WTC11 (cell line): ENCODE measurements around the gene CLIC6.

ENCODE experiments used
- CREB1 ChIP-seq: sonication (generic); formaldehyde crosslinking; IDR thresholded peaks from 2 replicates; pipeline ENCODE4 v1.8.0; 2023; ENCODE audit warnings: mild to moderate bottlenecking, missing genetic modification reagents
- SMAD4 ChIP-seq: sonication (generic); formaldehyde crosslinking; IDR thresholded peaks from 2 replicates; pipeline ENCODE4 v1.8.0; 2022; ENCODE audit warnings: mild to moderate bottlenecking, missing genetic modification reagents
- ZBTB21 ChIP-seq: sonication (generic); formaldehyde crosslinking; IDR thresholded peaks from 2 replicates; pipeline ENCODE4 v1.8.1; 2023; ENCODE audit warnings: mild to moderate bottlenecking, missing genetic modification reagents, borderline replicate concordance
- TF ChIP-seq, protein P1 (sequence below): fragments of 200-600 bp; IDR thresholded peaks from 2 replicates; pipeline ENCODE4 v1.8.0; 2022; ENCODE audit warnings: antibody characterized with exemption
- TF ChIP-seq, protein P2 (sequence below): sonication (generic); formaldehyde crosslinking; IDR thresholded peaks from 2 replicates; pipeline ENCODE4 v1.8.0; 2023; ENCODE audit warnings: mild to moderate bottlenecking, missing genetic modification reagents

DNA sequence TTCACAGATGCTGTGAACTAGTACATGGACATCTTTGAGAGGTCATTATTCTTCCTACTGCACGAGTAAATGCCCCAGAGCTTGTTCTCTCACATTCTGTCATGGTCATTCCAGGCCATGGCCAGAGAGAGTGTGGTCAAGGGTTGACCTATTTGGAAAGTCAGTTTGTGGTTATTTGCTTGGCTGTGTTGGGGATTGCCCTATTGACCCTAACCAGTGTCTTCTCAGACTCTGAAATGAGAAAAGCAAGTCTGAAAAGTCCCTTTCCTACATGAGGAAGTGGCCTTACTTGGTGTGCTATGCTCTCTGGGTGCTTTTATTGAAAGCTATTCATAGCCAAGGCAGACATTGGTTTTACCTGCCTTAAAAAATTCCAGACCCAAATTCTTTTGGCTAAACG lies 26.6 kb downstream of the CLIC6 start:
- TF ChIP-seq, protein P1, sequence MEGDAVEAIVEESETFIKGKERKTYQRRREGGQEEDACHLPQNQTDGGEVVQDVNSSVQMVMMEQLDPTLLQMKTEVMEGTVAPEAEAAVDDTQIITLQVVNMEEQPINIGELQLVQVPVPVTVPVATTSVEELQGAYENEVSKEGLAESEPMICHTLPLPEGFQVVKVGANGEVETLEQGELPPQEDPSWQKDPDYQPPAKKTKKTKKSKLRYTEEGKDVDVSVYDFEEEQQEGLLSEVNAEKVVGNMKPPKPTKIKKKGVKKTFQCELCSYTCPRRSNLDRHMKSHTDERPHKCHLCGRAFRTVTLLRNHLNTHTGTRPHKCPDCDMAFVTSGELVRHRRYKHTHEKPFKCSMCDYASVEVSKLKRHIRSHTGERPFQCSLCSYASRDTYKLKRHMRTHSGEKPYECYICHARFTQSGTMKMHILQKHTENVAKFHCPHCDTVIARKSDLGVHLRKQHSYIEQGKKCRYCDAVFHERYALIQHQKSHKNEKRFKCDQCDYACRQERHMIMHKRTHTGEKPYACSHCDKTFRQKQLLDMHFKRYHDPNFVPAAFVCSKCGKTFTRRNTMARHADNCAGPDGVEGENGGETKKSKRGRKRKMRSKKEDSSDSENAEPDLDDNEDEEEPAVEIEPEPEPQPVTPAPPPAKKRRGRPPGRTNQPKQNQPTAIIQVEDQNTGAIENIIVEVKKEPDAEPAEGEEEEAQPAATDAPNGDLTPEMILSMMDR, result no peak
- TF ChIP-seq, protein P2, sequence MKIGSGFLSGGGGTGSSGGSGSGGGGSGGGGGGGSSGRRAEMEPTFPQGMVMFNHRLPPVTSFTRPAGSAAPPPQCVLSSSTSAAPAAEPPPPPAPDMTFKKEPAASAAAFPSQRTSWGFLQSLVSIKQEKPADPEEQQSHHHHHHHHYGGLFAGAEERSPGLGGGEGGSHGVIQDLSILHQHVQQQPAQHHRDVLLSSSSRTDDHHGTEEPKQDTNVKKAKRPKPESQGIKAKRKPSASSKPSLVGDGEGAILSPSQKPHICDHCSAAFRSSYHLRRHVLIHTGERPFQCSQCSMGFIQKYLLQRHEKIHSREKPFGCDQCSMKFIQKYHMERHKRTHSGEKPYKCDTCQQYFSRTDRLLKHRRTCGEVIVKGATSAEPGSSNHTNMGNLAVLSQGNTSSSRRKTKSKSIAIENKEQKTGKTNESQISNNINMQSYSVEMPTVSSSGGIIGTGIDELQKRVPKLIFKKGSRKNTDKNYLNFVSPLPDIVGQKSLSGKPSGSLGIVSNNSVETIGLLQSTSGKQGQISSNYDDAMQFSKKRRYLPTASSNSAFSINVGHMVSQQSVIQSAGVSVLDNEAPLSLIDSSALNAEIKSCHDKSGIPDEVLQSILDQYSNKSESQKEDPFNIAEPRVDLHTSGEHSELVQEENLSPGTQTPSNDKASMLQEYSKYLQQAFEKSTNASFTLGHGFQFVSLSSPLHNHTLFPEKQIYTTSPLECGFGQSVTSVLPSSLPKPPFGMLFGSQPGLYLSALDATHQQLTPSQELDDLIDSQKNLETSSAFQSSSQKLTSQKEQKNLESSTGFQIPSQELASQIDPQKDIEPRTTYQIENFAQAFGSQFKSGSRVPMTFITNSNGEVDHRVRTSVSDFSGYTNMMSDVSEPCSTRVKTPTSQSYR, result no peak
- TF ChIP-seq SMAD4 (no peak), ZBTB21 (no peak), CREB1 (CRISPR knock-in tag) (no peak)
